Hepatocyte (in vitro differentiated cells): Measurements from ENCODE around the gene SNCAIP.

Experiments used
- EZH2 ChIP-seq: fragments of 200-600 bp; sonication (generic); IDR thresholded peaks from 2 replicates; pipeline ENCODE4 v1.6.1; 2016; ENCODE audit warnings: antibody characterized with exemption, mild to moderate bottlenecking, borderline replicate concordance
- EZH2phosphoT487 ChIP-seq: fragments of 200-600 bp; sonication (generic); IDR thresholded peaks from one replicate; pipeline ENCODE4 v1.6.1; 2018; ENCODE audit warnings: antibody characterized with exemption, mild to moderate bottlenecking, low read depth, moderate library complexity; ENCODE audit not compliant: unreplicated experiment, severe bottlenecking
- TF ChIP-seq, protein P1 (sequence below): fragments of 200-600 bp; sonication (generic); IDR thresholded peaks from 2 replicates; pipeline ENCODE4 v1.5.1; 2016; ENCODE audit warnings: antibody characterized with exemption, mild to moderate bottlenecking; ENCODE audit not compliant: poor library complexity

DNA sequence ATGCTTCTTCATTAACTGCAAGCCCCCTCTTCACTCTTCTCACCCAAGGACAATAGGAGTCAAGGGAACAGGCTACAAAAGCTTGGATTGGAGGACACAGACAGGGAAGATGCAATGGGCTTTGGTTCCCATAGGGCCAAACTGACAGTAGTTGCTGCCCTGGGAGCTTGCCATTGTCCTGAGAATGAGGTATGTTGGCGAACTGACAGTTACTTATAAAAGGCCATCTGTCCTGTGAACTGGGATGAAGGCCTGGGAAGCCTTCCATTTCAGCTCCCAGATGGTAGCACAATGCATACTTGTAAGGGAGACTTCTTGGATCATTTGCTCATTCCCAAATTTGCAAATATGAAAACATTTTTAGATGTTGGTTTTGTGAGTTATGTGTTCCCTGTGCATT is 88.9 kb downstream of the SNCAIP start:
- TF ChIP-seq EZH2phosphoT487 (no peak), EZH2 (no peak)
- TF ChIP-seq, protein P1, sequence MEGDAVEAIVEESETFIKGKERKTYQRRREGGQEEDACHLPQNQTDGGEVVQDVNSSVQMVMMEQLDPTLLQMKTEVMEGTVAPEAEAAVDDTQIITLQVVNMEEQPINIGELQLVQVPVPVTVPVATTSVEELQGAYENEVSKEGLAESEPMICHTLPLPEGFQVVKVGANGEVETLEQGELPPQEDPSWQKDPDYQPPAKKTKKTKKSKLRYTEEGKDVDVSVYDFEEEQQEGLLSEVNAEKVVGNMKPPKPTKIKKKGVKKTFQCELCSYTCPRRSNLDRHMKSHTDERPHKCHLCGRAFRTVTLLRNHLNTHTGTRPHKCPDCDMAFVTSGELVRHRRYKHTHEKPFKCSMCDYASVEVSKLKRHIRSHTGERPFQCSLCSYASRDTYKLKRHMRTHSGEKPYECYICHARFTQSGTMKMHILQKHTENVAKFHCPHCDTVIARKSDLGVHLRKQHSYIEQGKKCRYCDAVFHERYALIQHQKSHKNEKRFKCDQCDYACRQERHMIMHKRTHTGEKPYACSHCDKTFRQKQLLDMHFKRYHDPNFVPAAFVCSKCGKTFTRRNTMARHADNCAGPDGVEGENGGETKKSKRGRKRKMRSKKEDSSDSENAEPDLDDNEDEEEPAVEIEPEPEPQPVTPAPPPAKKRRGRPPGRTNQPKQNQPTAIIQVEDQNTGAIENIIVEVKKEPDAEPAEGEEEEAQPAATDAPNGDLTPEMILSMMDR, result no peak
